T-helper 22 cell (primary cell): Measurements from ENCODE around the gene WHRN.

ENCODE experiments used
- DNase-seq: peaks from one replicate; pipeline ENCODE4 v3.0.0-alpha.2; 2020; ENCODE audit warnings: low read depth

Gene WHRN

DNA sequence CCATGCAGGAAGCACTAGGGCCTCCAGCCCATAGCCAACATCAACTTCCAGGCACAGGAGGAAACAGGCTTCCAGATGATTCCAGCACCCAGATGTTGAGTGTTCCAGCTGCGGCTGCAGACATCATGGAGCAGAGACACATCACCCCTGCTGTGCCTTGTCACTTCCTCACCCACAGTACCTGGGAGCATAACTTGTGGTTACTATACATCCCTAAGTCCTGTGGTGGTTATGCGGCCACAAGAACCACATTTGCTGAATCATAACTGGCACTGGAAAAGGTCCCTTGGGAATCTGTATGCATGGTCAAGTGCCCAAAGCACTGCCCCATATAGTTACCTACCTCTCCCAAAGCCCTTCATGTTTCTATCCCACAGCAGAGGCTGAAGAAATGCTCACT is 56.6 kb downstream of the WHRN start:
- no peak for DNase-seq

DNA sequence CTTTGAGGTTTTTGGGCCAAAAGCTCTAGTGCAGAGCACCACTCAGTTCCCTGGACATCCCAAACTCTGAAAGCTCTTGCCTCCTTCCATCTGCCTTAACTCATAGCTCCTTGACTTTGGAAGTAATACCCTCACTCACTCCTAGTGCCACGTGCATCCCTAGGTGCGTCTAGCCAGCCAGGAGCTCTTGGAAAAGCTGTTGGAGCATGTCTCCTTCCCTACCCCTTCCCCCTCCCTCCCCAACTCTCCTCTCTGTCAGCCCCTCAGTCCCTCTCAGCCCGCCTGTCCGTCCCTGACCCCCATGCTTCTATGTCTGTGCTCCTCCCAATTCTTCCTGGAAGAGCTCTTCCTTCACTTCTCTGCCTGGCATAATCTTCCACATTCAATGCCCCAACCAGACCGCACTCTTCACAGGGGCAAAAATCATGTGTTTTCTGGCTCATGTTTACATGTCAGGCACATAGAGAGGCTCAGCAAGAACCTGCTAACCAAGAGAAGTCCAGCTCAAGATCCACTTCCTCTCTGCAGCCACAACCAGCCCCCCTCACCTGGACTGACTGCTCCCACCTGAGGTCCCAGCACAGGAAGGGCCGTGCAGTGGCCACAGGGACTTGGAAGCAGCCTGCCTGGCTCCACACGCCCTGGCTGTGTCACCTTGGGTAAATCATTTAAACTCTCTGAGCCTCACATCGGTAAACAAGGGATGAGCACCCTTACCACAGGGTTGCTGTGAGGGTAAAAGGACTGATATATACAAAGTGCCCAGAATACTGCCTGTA is 58.4 kb downstream of the WHRN start:
- DNase-seq, result no peak

DNA sequence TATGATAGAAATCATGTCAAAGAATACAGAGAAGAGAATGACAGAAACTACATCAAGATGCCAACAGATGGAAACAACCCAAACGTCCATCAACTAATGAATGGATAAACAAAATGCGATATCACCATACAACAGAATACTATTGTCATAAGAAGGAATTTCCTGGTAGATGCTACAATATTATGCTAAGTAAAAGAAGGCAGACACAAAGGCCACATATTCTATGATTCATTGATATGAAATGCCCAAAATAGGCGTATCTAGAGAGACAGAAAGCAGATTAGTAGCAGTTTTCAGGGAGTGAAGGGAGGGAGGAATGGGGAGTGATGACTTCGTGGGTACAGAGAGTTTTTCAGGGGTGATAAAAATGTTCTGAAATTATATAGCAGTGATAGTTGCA is 59.2 kb downstream of the WHRN start:
- no peak for DNase-seq

DNA sequence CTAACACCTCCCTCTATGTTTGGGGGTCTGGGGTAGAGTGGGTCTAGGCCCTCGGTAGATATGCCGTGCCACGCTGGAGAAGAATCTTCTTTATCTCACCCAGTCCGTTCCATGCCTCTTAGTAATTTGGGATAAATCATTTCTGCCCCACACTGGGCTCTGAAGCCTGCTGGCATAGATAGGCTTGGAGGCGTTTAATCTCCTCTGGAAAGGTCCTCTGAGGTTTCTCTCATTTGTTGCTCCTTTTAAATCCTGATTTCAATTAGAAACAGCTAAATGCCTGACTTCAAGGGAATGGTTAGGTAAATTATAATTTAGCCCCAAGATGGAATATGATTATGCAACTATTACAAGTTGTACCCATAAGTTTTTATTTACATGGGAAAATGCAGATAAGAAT is 59.7 kb downstream of the WHRN start:
- no peak for DNase-seq

DNA sequence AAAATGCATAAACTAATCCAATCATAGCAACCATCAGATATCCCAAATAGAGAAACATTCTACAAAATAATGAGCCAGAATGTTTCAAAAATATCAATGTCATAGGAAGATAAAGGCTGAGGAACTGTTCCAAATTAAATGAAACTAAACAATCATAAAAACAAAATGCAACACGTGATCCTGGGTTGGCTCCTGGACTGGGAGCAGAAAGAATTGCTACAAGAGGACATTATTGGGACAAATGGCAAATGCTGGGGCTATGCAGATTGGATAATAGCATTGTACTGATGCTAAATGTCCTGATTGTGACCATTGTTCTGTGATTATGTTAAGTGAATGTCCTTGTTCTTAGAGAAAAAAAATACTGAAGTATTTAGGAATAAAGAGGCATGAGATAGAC is 63.3 kb downstream of the WHRN start:
- DNase-seq, result no peak

DNA sequence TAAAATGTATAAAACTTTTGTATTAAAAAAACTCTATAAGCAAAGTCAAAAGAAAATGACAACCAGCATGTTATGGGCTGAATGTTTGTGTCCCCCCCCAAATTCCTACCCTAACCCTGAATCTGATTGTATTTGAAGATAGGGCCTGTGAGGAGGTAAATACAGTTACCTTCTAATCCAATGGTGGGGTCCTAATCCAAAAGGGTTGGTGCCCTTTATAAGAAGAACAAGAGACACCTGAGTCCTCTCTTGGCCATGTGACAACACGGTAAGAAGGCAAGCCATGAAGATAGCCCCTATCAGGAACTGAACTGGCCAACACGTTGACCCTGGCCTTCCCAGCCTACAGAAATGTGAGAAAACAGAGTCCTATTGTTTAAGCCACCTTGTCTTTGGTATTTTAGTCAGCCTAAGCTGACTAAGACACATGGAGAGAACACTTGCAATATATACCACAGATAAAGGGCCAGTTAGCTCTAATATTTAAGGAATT is 67.8 kb downstream of the WHRN start:
- DNase-seq, result no peak

DNA sequence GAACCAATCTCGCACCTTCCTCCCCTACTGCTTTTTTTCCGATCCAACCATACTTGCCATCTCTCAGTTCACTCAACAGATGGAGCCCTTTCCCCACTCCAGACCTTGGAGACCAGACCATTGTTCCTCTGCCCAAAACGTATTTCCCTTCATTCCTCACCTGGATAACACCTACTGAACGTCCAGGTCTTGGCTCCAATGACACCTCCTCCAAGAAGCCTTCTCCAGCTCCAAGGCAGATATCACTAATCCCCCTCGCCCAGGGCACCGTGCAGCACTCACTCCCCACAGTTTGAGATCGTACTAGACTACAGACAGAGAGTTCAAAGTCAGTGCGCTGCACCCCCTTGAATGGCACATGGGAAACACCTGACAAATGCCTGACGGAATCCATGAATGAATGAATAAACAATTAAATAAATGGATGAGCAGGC is 70.4 kb downstream of the WHRN start:
- no peak for DNase-seq

DNA sequence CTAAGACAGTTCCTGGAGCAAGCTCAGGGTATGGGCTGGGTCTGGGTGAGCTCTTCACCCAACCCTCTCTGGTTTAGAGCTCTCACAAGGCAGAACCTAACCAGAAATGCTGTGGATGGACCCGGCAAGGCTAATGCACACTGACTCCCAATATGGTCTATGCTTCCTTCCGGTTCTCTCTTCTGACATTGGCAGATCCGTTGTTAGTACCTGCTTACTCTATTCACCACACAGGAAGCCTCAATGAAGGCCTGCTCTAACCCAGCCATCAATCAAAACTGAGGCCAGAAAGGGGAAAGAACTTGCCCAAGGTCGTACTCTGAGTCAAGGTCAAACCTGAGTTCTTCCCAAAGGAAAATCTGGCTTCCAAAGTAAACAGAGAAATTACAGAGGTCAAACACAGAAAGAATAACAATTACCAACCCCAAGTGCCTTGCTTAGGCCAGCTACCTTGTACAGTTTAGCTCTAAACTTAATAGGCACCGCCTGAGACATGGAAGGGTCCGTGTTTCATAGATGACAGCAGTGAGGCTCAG is 71.5 kb downstream of the WHRN start:
- no peak for DNase-seq

DNA sequence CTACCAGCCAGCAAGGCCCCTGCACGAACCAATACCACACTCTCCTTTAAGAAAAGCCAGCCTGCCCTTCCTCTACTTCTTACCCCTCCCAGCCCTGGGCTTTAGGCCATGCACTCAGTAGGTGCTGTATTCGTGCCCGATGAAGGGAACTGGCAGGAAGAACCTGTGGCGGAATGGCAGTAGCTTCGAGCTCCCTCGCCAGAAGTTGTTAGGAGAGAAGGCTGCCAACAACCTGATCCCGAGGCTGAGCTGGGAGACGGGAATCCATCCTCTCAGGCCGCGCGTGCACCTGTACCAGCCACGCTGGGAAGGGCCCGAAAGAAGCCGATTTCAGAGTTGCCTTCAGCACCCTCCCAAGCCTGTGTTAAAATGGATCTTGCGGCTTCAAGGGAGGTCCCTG is 72.2 kb downstream of the WHRN start:
- DNase-seq, result no peak

DNA sequence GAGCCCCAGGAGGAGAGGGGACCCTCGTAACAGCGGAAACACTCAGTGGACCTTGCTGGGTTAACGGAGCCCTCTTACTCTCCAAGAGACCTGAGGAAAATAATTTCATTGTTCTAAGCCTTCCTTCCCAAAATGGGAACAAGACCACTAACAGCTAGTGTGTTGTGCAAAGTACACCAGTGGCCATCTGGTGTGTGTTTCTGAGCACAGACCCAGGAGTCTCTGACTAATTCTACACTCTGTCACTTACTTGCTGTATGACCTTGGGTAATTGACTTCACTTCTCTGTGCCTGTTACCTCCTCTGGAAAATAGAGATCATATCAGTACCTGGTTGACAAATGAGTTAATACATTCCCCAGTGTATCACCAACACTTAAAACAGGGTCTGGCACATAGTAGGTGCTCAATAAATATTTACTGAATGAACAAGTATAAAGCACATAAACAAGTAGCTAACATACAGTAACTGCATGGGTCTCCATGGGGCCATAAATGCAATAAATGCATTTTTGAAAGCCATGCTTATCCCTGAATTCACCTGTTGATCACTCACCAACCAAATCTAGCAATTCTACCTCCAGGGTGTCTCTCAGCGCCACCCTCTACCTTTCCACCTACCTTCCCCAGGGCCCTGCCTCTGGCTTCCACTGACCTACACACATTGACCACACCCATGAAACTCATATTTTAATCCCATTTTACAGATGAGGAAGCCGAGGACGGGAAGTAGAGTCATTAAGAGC is 72.8 kb downstream of the WHRN start:
- no peak for DNase-seq

DNA sequence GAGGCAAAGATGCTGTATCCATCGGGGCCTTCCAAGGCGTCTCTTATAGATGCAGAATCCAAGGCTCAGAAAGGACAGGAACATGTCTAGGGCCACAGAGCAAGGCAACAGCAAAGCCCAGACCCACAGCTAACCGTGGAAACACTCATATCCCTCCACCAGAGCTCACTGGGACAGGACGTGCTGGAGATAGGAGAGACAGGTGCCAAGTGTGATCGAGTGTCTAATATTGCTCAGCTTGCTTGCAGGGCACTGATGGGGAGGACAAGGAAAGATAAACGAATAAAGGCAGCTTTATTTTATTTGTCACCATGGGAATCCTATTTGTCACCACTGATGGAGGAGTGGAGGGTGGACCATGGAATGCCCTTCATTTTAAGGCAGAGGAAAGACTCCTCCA is 73.5 kb downstream of the WHRN start:
- DNase-seq, result no peak

DNA sequence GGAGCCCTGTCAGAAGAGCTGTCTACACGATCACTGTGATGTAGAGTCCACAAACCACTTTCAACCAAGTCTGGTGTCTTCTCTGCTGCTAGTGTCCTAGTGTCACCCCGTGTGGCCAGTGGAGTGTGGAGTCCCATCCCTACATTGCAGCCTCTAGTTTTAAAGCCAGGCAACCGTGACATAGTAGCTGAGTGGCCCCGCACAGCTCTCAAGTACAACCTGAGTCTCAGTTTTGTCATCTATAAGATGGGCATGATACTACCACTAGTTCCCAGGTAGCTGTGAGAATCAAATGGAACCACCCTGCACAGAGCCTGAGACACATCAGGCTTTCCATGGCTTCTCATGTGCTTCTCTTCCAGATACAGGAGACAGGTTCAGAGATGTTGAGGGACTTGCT is 74.3 kb downstream of the WHRN start:
- DNase-seq, result no peak

DNA sequence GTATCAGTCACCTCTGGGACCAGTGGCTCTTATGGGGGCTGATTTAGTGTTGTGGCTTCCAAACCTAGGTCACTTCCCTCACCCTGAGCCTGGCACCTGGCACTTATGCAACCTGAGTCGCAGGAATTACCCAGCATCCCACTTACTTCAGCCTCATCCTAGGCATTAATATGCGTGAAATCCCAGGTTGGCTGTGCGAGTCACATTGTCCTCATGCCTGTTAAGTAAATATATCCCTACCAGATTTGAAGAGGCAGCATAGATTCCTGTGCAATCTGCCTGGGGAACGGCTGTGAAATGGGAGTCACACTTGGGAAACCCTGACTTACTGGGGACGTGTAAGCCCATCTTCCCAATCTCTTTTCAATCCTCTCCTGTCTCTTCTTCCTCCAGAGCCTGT is 74.8 kb downstream of the WHRN start:
- no peak for DNase-seq

DNA sequence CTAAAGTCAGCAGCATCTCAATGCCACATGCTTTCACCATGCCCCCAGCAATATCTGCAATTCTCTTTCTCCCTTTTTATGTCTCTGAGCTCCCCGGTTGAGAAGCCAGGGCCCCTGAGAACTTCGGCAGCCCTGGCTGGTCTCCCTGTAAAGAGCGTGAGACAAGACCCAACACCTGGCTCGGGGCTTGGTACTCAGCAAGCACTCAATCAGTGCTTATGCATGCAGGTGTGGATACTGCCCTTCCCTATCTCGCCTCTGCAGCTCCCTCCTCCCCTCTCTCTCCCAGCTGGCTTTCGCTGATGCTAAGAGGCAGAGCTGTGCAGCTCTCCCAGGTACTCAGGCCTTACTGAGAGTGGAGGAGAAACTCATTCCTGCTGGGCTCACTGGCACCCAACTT is 75.8 kb downstream of the WHRN start:
- no peak for DNase-seq

DNA sequence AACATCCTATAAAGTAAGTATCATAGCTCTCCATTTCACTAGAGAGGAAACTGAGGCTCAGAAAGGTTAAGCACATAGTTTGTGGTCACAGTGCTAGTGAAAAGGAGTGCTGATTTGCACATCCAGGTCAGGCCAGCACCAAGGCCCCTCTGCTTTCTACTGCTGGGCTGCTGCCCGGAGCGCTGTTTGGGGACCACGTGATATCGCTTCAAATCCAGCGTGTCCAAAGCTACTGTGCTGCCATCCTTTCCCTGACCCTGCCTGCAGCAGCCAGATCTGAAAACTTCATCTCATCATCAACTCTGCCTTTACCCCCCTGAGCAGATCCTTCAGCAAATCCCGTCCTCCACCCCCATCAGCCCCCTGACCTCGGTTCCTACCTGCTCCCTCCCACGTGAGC is 76.8 kb downstream of the WHRN start:
- DNase-seq, result no peak

DNA sequence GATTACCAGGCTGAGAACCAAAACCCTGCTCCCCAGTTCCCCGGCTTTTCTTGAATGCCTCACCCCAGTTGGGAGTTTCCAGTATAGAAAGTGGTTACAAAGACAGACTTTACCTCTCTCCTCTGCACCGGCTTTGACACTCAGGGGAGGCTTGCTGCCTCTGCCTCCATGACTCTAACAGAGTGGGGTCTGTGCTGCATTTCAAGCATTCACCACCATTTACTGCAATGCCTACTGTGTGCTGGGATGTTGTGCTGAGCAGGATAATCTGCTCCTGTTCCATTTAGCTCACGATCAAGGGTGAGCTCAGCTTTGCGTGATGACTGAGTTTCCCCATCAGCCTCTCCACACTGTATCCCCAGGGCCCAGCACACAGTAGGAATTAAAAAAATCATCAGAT is 77.6 kb downstream of the WHRN start:
- no peak for DNase-seq

DNA sequence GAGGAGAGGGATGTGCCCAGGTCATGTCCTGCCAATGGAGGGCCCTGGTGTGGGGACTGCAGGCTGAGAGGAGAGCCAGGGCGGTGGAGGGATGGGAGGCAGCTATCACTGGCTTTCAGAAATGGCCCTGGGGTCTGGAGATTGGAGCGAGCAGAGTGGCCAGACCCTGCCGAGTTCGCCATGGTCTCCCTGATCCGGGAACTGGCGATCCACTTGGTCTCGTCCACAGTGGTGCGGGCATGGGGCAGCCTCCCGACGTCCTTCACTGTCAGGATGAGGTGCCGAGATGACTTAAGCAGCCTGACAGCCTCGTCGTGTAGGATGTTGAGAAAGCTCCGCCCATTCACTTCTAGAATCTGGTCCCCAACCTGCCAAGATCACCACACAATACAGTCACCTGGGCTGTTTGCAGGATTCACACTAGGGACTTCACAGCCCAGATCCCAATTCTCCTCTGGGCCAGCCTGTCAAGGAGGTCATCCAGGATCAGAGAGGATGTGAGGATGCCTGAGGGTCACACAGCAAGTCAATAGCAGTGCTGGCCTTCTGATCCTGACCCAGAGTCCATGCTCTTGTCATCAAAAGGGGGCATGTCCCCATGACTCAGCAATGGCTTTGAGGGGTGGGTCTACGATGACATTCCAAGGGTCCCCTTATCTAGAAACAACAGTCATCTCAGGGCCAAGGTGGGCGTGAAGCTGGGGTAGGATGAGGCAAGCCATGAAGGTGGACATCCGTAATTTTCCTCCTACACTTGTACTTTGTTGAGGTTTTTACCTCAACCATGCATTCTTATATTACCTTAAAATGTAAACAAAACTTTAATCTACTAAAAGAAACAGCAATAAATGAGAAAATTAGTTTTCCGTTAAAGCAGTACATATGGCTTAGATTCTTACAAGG is 79.0 kb downstream of the WHRN start:
- DNase-seq, result no peak

DNA sequence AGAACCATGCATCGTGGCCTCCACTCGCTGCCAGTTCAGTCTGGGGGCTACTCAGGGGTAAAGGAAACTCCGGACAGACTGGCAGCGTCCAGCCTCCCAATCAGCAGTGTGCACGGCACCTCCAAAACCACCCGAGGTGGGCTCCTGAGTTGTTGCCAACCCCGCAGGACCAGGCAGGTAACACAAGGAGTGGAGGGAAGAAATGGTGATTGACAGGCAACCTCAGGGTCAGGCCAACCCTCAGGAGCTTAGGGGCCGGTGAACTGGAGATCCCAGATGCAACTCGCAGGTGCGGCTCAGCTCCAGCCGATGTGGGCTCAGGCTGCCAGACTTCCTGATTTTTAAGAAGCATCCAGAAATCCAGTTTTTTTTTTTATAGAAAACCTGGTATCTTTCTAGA is 80.1 kb downstream of the WHRN start:
- no peak for DNase-seq

DNA sequence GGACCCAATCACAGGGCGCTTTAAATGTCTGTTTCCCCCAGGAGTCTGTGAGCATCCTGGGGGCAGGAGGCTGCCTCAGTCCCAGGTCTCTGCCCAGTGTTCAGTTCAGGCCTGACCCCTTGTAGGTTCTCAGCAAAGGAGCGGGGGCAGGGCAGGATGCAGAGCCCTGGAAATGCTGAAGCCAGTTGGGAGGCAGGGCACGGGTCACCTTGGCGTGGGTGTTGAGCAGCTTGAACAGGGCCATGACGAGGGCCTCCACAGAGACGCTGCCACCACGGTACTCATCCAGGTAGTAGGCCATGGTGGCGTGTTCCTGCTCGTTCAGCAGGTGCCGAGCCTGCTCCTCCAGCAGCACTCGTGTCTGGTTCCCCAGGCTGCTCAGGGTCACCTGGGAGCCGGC is 81.1 kb downstream of the WHRN start:
- no peak for DNase-seq

DNA sequence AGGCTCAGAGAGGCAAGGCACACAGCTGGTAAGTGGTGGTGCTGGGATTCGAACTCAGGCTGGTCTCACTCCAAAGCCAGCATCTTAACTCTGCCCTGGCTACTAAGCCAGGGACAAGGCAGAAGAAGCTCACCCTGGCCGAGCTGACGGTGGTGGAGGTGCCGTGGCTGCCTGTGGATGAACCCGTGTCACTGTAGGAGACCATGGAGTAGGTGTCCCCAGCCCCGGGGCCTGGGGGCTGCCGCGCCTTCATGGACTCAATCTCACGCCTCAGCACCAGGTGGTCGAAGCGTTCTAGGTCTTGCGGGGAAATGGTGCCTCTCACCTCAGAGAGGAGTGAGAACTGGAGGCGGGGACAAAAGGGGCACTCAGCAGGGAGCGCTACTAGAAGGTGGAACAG is 82.1 kb downstream of the WHRN start:
- no peak for DNase-seq

DNA sequence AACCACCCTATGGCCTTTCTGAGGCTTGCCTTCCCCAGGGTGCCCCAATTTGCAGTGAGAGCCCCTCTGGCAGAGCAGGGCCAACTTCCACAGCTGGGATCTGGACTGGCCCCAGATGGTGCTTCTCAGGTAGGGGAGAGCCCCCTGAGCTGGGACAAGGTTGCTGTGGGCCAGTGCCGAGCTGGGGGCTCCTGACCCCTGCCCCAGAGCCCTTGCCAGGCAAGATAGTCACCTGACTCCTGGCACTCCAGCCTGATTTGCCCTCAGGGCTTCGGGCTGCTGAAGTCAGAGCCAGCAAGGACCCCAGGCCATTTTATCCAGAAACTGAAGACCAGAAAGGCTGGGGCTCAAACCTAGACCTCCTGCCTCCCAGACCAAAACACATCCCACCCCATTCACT is 84.1 kb downstream of the WHRN start:
- no peak for DNase-seq

DNA sequence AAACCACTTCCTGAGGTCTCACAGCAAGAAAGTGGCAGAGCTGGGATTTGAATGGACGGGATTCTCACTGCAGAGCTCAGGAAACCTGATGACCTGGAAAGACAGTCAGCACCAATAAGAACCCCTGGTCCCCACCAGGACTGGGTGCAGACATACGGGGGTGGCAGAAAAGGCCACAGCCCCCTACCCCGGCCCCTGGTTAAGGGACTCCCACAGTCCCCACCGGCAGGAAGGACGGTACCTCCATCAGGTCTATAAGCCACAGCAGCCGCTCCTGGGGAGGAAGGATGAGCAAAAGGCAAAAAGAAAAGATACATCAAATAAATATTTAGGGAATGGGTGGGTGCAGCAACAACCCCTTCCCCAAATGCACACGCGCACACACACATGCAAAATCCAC is 85.5 kb downstream of the WHRN start:
- DNase-seq, result no peak
